ENCODE results near the gene CNTNAP2.

CNTNAP2 gene

DNA sequence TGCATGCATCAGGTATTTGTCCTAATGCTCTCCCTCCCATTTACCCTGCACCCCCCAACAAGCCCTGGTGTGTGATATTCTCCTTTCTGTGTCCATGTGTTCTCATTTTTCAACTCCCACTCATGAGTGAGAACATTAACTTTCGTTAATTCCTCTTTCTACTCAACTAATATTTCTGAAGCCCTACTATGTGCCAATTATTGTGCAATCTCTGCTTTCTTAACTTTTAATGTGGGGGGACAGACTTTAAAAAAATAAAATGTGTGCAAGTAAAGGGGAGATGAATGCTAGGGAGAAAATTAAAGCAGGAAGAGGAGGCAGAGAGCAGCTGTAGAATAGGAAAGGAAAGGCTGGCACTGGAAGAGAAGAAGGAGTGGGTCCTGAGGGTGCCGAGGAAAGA lies 1520.0 kb downstream of the CNTNAP2 start (continued):
- TF ChIP-seq, protein P1, sequence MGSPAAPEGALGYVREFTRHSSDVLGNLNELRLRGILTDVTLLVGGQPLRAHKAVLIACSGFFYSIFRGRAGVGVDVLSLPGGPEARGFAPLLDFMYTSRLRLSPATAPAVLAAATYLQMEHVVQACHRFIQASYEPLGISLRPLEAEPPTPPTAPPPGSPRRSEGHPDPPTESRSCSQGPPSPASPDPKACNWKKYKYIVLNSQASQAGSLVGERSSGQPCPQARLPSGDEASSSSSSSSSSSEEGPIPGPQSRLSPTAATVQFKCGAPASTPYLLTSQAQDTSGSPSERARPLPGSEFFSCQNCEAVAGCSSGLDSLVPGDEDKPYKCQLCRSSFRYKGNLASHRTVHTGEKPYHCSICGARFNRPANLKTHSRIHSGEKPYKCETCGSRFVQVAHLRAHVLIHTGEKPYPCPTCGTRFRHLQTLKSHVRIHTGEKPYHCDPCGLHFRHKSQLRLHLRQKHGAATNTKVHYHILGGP (tag by site-specific recombination; IDR thresholded peaks at IDR 0.05), result no peak
- TF ChIP-seq YY2 (tag by site-specific recombination; IDR thresholded peaks at IDR 0.05) (no peak), ZNF624 (tag by site-specific recombination; IDR thresholded peaks at IDR 0.05) (no peak)

DNA sequence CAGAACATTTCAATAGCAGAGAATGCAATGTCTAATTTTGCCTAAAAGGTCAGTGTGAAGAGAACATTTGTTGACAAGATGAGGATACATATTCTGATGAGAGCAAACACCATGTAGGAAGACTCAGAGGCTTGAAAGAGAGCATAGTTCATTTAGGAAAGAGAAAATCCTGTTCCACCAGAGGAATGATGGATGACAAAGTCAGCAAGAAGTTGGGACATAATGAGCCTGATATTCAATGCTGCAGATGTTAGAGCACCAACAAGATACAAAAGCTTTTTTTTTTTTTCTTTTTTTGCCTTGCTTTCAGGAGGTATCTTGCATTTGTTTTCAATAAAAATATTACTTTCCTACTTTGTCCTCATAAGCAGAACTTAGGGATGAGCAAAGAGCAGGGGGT lies 1522.0 kb downstream of the CNTNAP2 start:
- Histone ChIP-seq H3K27ac (ENCODE audit: extremely low read depth, low read depth, low read length) (no peak overlapping the region), H3K4me3 (ENCODE audit: low read depth, low read length) (no peak overlapping the region), H3K4me1 (ENCODE audit: control insufficient read depth, insufficient read depth, low read length) (no peaks in the 10 kb centered on the region), H3K36me3 (ENCODE audit: control insufficient read depth in 2 of 2, insufficient read depth in 1 of 2, low read length in 2 of 2) (no peaks in the 10 kb centered on the region), H3K9me3 (ENCODE audit: control insufficient read depth, insufficient read depth, low read depth, low read length) (no peaks in the 10 kb centered on the region)
- CTCF ChIA-PET, result no interaction called here
- POLR2A ChIA-PET, result no interaction called here
- TF ChIP-seq, protein P2, sequence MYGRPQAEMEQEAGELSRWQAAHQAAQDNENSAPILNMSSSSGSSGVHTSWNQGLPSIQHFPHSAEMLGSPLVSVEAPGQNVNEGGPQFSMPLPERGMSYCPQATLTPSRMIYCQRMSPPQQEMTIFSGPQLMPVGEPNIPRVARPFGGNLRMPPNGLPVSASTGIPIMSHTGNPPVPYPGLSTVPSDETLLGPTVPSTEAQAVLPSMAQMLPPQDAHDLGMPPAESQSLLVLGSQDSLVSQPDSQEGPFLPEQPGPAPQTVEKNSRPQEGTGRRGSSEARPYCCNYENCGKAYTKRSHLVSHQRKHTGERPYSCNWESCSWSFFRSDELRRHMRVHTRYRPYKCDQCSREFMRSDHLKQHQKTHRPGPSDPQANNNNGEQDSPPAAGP (tag by site-specific recombination; IDR thresholded peaks at IDR 0.05), result no peak
- TF ChIP-seq SP3 (tag by site-specific recombination; IDR thresholded peaks at IDR 0.05) (no peak), KLF10 (tag by site-specific recombination; IDR thresholded peaks at IDR 0.05) (no peak), ZNF174 (tag by site-specific recombination; IDR thresholded peaks at IDR 0.05) (no peak), ZFP69B (tag by site-specific recombination; IDR thresholded peaks at IDR 0.05) (no peak), GLI4 (tag by site-specific recombination; IDR thresholded peaks at IDR 0.05) (no peak), ZFP37 (tag by site-specific recombination; IDR thresholded peaks at IDR 0.05) (no peak), ZNF664 (tag by site-specific recombination; IDR thresholded peaks at IDR 0.05) (no peak), ZNF121 (tag by site-specific recombination; IDR thresholded peaks at IDR 0.05) (no peak), ZNF629 (tag by site-specific recombination; IDR thresholded peaks at IDR 0.05) (no peak), SETDB1 (IDR thresholded peaks at IDR 0.05; ENCODE audit: insufficient read length, low read length) (no peak), ZNF837 (tag by site-specific recombination; IDR thresholded peaks at IDR 0.05) (no peak), ZNF658 (tag by site-specific recombination; IDR thresholded peaks at IDR 0.05) (no peak), ZNF707 (tag by site-specific recombination; IDR thresholded peaks at IDR 0.05) (no peak), YY1 (tag by site-specific recombination; IDR thresholded peaks at IDR 0.05) (no peak), ZBTB20 (tag by site-specific recombination; IDR thresholded peaks at IDR 0.05) (no peak)
- TF ChIP-seq, protein P3, sequence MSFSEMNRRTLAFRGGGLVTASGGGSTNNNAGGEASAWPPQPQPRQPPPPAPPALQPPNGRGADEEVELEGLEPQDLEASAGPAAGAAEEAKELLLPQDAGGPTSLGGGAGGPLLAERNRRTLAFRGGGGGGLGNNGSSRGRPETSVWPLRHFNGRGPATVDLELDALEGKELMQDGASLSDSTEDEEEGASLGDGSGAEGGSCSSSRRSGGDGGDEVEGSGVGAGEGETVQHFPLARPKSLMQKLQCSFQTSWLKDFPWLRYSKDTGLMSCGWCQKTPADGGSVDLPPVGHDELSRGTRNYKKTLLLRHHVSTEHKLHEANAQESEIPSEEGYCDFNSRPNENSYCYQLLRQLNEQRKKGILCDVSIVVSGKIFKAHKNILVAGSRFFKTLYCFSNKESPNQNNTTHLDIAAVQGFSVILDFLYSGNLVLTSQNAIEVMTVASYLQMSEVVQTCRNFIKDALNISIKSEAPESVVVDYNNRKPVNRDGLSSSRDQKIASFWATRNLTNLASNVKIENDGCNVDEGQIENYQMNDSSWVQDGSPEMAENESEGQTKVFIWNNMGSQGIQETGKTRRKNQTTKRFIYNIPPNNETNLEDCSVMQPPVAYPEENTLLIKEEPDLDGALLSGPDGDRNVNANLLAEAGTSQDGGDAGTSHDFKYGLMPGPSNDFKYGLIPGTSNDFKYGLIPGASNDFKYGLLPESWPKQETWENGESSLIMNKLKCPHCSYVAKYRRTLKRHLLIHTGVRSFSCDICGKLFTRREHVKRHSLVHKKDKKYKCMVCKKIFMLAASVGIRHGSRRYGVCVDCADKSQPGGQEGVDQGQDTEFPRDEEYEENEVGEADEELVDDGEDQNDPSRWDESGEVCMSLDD (tag by site-specific recombination; IDR thresholded peaks at IDR 0.05), result no peak
- TF ChIP-seq, protein P4, sequence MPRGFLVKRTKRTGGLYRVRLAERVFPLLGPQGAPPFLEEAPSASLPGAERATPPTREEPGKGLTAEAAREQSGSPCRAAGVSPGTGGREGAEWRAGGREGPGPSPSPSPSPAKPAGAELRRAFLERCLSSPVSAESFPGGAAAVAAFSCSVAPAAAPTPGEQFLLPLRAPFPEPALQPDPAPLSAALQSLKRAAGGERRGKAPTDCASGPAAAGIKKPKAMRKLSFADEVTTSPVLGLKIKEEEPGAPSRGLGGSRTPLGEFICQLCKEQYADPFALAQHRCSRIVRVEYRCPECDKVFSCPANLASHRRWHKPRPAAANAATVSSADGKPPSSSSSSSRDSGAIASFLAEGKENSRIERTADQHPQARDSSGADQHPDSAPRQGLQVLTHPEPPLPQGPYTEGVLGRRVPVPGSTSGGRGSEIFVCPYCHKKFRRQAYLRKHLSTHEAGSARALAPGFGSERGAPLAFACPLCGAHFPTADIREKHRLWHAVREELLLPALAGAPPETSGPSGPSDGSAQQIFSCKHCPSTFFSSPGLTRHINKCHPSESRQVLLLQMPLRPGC (tag by site-specific recombination; IDR thresholded peaks at IDR 0.05), result no peak
- TF ChIP-seq, protein P5, sequence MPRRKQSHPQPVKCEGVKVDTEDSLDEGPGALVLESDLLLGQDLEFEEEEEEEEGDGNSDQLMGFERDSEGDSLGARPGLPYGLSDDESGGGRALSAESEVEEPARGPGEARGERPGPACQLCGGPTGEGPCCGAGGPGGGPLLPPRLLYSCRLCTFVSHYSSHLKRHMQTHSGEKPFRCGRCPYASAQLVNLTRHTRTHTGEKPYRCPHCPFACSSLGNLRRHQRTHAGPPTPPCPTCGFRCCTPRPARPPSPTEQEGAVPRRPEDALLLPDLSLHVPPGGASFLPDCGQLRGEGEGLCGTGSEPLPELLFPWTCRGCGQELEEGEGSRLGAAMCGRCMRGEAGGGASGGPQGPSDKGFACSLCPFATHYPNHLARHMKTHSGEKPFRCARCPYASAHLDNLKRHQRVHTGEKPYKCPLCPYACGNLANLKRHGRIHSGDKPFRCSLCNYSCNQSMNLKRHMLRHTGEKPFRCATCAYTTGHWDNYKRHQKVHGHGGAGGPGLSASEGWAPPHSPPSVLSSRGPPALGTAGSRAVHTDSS (tag by site-specific recombination; IDR thresholded peaks at IDR 0.05), result no peak
- TF ChIP-seq, protein P6, sequence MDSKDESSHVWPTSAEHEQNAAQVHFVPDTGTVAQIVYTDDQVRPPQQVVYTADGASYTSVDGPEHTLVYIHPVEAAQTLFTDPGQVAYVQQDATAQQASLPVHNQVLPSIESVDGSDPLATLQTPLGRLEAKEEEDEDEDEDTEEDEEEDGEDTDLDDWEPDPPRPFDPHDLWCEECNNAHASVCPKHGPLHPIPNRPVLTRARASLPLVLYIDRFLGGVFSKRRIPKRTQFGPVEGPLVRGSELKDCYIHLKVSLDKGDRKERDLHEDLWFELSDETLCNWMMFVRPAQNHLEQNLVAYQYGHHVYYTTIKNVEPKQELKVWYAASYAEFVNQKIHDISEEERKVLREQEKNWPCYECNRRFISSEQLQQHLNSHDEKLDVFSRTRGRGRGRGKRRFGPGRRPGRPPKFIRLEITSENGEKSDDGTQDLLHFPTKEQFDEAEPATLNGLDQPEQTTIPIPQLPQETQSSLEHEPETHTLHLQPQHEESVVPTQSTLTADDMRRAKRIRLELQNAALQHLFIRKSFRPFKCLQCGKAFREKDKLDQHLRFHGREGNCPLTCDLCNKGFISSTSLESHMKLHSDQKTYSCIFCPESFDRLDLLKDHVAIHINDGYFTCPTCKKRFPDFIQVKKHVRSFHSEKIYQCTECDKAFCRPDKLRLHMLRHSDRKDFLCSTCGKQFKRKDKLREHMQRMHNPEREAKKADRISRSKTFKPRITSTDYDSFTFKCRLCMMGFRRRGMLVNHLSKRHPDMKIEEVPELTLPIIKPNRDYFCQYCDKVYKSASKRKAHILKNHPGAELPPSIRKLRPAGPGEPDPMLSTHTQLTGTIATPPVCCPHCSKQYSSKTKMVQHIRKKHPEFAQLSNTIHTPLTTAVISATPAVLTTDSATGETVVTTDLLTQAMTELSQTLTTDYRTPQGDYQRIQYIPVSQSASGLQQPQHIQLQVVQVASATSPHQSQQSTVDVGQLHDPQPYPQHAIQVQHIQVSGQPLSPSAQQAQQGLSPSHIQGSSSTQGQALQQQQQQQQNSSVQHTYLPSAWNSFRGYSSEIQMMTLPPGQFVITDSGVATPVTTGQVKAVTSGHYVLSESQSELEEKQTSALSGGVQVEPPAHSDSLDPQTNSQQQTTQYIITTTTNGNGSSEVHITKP (tag by site-specific recombination; IDR thresholded peaks at IDR 0.05), result no peak
